HG02763 (cell line): Measurements from ENCODE around the gene CASZ1.

Source experiments
- ATAC-seq: cut with Tn5 transposase; IDR thresholded peaks from one replicate; pipeline ENCODE4 v1.9.1; 2021; ENCODE audit warnings: mild to moderate bottlenecking, moderate library complexity; ENCODE audit not compliant: unreplicated experiment

CASZ1 gene

DNA sequence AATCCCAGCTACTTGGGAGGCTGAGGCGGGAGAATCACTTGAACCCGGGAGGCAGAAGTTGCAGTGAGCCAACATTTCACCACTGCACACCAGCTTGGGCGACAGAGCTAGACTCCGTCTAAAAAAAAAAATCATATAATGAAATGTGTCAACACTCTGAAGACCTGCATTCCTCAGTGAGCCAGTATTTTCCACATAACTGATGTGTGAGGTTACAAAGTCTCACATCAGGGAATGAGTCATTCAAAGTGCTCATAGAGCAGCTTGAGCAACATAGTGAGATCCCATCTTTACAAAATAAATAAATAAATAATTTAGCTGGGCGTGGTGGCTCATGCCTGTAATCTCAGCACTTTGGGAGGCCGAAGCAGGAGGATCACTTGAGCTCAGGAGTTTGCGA is 65.5 kb downstream of the CASZ1 start:
- no peak for ATAC-seq

GRCh38 chr1:10728595-10729410 is 67.6 kb downstream of the CASZ1 start:
- no peak for ATAC-seq

DNA sequence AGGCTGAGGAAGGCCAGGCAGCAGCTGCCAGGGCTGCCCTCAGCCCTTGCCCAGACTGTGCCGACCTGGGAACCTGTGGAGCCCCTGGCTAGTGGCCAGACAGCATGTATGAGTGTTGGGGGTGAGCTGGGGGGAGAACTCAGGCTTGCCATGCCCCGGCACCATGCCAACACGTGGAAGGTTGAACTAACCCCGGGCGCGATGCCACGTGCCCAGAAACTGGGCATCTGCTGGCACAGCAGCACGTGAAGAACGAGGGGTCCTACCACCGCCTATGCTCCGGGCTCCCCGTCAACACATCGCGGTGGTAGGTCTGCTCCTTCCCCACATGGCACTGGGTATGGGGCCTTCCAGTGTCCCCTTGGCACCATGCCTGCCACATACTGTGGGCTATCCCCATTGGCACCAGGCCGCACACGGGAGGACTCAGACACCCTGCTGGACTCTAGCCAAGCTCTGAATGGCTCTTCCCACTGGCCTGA is 68.7 kb downstream of the CASZ1 start:
- no peak for ATAC-seq

DNA sequence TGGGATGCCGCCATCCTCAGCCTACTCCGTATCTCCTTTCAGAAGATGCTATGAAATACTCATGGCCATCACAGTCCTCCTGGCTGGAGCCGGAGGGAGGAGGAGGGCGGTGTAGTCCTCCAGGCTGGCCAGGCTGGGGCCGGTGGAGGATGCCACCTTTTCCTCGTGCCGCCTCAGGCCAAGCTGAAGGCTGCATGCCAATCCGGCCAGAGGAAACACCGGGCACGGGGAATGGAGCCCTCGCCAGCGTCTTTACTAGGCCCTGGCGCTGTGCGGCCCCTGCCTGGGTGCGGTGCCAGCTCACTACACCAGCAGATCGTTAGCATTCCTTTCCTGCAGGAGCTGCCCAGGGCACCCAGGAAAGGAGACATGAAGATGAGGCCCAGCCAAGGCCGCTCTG is 70.1 kb downstream of the CASZ1 start:
- ATAC-seq: no peak

DNA sequence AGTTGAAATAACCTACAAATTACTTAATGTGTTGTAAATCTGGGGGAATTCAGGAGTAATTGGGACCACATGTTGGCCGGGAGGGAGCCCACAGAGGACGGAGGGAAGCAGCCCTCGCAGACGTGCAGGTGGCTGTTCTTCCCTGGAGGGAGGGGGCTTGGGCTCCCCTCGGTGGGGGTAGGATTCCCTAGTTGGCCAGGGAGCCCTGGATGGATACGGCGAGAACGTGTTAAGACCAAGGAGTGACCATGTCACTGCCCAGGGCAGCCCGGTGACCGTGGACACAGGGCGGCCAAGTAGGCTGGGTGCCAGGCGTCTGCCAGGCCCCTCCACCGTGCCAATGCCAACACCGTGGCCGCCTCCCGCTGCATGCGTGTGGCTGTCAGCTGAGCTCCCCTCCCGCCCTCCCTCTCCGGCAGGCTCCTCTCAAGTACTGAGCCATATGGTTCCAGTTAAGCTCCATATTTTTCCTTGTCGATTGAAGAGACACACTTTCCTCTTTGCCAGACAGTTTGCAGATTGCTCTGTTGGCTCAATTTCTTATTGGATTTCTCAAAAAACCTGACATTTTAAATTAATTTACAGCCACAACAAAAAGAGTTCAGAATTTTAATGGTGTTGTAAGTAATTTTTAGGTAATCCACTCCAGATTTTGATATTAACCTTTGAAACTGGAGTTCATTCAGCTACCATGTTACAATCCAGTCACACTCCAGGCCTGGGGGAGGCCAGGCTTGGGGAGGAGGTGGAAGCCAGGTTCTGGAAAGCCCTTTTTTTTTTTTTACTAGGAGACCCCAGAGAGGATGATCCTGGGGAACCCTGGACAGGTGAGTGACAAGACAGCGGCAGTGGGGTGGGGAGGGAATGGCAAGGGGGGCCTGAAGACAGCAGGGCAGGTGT is 71.2 kb downstream of the CASZ1 start:
- no peak for ATAC-seq

- no peak for ATAC-seq
Measured at GRCh38 chr1:10724511-10724910, 71.9 kb downstream of the CASZ1 start.

DNA sequence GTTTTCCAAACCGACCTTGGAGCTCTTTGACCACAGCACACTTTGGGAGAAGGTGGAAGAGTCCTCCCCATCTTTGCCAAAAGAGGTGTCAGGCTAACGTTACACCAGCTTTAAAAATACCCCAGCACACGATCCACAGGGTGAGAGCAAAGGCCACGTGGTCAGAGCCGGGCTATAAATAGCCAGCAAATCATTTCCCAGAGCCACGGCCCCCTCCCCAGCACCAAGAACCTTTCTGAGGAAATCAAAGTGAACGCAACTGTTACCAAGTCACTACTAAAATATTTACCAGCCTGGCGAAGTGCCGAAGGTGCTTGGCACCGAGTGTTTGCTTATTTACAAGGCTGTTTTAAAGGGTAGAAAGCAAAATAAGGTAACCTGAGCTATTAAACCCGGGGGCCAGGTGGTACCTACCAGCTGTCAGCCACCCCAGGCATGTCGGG is 72.4 kb downstream of the CASZ1 start:
- no peak for ATAC-seq

- ATAC-seq: no peak
Measured at GRCh38 chr1:10723317-10723716, 73.1 kb downstream of the CASZ1 start.

DNA sequence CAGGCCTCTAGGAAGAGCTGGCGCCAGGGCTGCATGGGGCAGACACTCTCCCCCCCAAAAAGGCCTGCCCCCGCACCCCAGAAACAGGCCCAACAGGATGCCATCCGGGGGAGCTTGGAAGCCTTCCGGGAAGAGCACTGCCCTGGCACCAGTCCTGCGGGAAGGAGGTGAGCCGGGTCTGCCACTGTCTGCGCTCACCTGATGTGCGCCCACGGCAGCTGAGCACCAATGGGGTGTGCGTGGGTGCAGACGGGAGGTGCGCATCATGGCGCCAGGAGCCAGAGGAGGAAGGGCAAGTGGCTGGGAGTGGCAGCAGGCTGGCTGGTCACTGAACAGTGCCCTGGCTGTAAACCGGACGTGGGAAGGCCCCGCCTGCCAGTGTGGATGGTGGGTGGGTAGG is 73.6 kb downstream of the CASZ1 start:
- no peak for ATAC-seq

- no peak for ATAC-seq
Measured at GRCh38 chr1:10721381-10722321, 74.8 kb downstream of the CASZ1 start.

GRCh38 chr1:10720635-10721034 is 75.8 kb downstream of the CASZ1 start:
- ATAC-seq: no peak

- no peak for ATAC-seq
Measured at GRCh38 chr1:10718083-10718415, 78.4 kb downstream of the CASZ1 start.

DNA sequence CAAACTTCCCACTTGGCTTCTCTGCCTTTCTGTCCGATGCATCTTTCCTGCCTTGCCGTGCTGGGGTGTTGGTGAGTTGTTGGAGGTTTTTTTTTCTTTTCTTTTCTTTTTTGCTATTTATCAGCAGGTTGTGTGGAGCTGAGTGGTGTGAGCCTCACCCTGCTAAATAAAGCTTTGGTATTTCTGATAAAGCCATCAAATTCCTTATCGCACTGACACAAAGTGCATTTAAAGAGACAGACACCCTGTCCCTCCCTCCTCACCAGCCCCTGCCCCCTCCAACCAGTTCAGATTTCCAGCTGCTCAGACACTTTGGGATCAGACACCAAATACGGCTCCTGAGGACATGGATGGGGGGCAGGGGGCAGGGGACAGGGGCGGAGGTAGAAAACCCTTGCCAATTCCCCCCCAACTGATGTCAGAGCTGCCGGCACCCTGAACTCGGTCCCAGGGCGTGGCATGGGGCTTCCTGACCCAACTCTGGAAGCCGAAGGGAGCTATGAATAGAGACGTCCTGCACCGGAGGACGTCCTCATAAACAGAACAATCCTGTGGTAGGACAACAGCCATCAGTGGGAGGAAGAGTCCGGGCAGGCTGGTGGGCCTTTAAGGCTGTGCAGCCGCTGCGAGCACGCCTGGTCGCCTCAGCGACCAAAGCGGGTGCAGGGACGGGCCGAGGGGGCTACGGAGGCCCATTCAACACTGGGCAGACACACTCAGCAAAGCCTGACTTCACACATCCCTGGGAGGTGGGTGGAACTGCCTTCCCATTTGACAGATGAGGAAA is 79.0 kb downstream of the CASZ1 start:
- ATAC-seq: no peak

DNA sequence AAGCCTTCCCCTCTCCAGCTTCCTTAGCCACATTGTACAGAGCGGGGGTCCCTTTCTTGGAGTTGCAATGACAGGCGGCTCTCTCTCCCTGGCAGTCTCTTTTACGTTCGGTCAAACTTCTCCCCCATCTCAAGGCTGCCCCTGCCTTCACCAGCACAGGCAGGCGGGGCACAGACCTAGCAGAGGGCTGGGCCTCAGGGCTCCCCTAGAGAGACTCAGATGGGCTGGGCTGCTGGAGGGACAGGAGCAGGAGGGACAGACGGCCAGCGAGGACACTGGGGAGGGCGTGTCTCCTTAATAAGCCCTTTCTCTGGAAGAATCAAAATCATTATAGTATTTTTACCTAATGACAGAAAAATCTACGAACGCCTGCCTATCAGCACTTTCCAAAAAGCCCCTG is 79.6 kb downstream of the CASZ1 start:
- ATAC-seq: no peak

GRCh38 chr1:10714337-10715114 is 81.9 kb downstream of the CASZ1 start:
- no peak for ATAC-seq

- ATAC-seq: no peak
Measured at GRCh38 chr1:10713614-10714013, 82.8 kb downstream of the CASZ1 start.

DNA sequence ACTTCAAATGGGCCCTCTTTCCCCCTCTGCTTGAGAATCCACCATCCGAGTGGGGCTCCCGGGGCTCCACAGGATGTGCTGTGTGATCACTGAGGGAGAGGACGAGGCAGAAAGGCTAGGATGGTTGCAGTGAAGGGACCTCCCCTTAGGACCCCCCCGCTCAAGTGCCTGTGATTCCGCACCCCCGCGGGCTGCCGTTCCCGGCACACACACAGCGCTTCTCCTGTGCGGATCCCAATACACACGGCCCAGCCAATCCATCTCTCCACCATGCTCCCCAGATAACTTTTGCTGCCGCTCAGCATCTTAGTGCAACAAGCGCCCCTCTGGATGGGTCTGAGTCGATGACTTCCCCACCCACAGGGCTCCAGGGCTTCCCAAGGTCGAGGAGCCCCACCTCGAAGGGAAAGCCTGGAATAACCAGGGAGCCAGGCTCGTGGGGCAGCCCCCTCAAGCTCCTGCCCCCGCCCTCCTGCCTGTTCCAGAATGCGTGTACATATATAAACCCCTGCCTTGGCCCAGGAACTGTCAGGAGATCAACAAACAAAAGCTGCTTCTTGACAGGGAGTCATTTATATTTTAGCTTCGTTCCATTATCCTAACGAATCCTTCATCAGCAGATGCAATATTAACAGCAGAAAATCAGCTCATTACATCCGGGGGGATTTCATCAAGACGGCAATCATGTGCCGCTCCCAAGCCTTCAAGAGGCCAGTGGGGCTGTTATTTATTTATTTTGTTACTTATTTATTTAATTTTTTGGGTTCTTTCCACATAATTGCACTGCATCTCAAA is 83.7 kb downstream of the CASZ1 start:
- ATAC-seq: no peak

GRCh38 chr1:10710489-10710888 is 86.0 kb downstream of the CASZ1 start:
- no peak for ATAC-seq

GRCh38 chr1:10709646-10710045 is 86.8 kb downstream of the CASZ1 start:
- no peak for ATAC-seq
